AG09309 (cell line): ENCODE measurements around the gene DIP2C.
"Not testable (repeated sequence)": the region's sequence is repeated elsewhere in the genome, so short reads cannot be mapped to it uniquely, and the experiment has no call there.

ENCODE experiments used
- DNase-seq: peaks from one replicate; pipeline ENCODE4 v3.0.0-alpha.2; 2010; ENCODE audit warnings: low read depth
- H3K4me3 ChIP-seq: 2 replicates; pipeline ENCODE4 v1.5.1; 2011; ENCODE audit warnings: mild to moderate bottlenecking, low read depth, low read length, moderate library complexity; ENCODE audit not compliant: control insufficient read depth
- CTCF ChIP-seq: IDR thresholded peaks from 2 replicates; pipeline ENCODE4 v1.5.1; 2011; ENCODE audit warnings: mild to moderate bottlenecking, low read depth, low read length, inconsistent platforms; ENCODE audit not compliant: insufficient read depth, control insufficient read depth; ENCODE audit errors: missing control alignments

Gene DIP2C

GRCh38 chr10:654647-654996 lies 34.8 kb downstream of the DIP2C start:
- TF ChIP-seq CTCF: no peak
- no peak overlapping the region for H3K4me3 ChIP-seq
- DNase-seq: no peak

DNA sequence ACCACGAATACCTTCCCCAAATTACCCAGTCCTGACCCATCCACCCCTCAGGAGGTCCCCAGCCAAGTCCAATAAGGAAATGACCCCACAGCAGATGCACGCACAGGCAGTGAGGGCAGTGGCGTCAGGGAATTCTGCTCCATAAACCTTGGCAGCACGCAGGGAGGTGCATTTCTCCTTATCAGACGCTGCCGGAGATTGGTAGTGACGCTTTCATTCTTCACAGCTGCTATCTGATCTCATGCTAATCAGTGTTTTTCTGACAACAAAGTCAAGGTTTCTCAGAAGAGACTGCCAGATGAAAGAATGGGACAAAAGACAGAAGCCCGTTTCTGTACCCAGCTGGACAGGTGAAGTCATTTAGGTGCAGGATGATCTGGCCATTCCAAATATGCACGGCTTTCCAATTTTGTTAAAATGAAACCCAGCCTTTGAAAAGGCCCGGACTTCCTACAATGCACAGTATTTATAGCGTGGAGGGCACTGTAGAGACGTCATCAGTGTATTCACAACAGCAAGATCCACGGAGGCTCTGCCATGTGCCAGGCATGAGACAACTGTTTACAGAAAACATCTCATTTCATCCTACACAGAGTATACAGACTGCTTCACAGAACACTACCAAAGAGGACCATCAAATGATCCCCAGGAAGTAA lies 35.3 kb downstream of the DIP2C start:
- TF ChIP-seq CTCF: no peak
- no peak overlapping the region for H3K4me3 ChIP-seq
- DNase-seq: no peak

DNA sequence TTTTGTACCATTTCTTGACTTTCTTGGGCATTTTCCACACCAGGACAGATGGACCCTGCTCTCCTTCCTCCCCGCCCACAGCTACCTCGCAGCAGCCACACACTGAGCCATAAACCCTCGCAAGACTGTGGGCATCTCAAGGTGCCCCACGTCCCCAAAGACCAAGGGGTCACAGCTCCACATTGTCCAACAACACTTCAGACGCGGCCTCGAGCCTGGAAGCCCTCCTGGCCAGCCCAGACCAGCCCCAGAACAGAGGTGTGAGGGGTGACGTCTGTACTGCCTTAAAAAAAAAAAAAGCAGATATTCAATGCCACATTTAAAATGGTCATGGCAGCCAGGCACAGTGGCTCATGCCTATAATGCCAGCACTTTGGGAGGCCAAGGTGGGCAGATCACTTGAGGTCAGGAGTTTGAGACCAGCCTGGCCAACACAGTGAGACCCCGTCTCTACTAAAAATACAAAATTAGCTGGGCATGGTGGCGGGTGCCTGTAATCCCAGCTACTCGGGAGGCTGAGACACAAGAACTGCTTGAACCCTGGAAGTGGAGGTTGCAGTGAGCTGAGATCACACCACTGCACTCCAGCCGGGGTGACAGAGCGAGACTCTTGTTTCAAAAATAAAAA lies 36.5 kb downstream of the DIP2C start:
- H3K4me3 ChIP-seq, DNase-seq: not testable (repeated sequence)

DNA sequence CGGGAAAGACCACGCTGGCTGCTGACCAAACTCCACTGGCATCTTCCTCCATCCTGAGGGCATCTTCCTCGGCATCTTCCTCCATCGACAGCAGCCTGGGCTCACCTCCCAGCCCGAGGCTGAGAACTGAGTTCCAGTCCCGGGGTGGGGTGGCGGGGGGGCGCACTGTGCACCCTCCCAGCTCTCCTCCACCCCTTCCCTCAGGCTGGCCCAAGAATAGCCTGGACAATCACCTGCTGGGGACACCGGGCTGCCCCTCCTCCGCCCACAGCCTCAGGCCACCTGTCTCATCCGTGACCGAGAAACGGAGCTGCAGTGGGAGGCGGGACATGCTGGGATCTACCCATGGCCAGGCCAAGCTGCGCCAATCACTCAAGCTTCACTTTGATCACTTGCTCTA lies 37.2 kb downstream of the DIP2C start:
- no peak for DNase-seq
- TF ChIP-seq CTCF: no peak
- no peak overlapping the region for H3K4me3 ChIP-seq

- no peak for TF ChIP-seq CTCF
- H3K4me3 ChIP-seq: no peak overlapping the region
- DNase-seq: no peak
These were observed 37.8 kb downstream of the DIP2C start for GRCh38 chr10:651692-652091.

DNA sequence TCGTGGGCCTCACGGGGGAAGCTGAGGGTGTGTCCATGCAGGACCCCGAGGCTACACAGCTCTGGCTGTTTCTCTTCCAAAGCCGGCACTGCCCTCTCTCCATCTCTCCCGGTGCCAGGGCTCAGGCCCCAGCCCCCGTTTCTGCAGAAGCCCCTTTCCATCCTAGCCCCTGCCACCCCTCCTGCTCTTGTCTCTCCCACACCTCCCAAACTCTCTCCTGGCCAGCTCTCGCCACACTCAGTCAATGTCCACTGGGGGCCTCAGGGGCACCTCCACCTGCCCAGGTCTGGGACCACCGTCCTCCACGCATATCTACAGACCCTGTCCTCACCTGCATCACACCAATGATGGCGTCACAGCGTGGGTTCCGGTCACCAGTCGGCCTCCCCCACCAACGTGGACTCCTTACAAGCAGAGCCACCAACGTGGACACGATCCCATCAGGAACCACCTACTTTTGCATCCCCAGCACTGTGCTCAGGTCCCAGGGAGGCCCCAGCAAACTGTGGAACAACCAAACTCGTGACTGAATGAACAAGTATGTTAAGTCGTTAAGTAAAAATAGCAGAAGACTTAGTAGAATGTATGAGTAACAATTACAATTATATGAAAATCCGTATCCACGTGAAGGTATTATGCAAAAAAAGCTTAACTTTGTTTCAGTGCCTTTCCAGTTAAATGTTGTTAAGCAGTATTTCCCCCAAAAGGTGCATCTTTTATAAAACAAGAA lies 38.4 kb downstream of the DIP2C start:
- H3K4me3 ChIP-seq: no peak overlapping the region
- DNase-seq: peak; percentile 13
- TF ChIP-seq CTCF: no peak

DNA sequence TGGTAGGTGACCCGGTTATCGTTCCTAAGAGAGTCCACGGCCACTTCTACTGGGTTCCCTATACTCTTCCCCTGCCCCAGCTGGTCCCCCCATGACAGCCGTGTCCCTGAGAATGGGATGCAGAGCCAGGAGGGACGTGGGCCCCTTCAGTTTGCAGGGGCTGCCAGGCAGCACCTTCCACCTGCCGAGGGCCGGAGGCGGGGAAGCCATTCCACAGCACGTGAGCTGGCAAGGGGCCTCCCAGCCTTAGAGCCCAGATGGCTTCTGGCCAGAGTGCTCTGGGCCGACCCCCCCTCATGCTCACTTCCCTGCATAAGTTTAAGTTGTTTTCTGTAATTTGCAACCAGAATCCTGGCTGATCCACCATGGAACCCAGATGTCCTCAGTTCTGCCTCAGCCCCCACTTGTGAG lies 39.0 kb downstream of the DIP2C start:
- H3K4me3 ChIP-seq: no peak overlapping the region
- TF ChIP-seq CTCF: no peak
- DNase-seq: no peak
